Astrocyte of the spinal cord (primary cell): ENCODE data around the gene BLCAP.

Experiments
- DNase-seq: peaks from one replicate; pipeline ENCODE4 v3.0.0; 2011; ENCODE audit warnings: low read depth, low spot score
- H3K4me3 ChIP-seq: 2 replicates; pipeline ENCODE4 v1.5.1; 2011; ENCODE audit warnings: low read depth, mild to moderate bottlenecking, low read length, moderate library complexity
- in situ Hi-C: cut with HindIII; loops from 2 replicates; pipeline ENCODE4 v1.10.0; 2017; ENCODE audit warnings: low sequenced_read_pairs
- TF ChIP-seq, protein P1 (sequence below): IDR thresholded peaks from 2 replicates; pipeline ENCODE4 v1.5.1; 2012; ENCODE audit warnings: low read depth, mild to moderate bottlenecking, low read length, inconsistent platforms

Gene BLCAP

DNA sequence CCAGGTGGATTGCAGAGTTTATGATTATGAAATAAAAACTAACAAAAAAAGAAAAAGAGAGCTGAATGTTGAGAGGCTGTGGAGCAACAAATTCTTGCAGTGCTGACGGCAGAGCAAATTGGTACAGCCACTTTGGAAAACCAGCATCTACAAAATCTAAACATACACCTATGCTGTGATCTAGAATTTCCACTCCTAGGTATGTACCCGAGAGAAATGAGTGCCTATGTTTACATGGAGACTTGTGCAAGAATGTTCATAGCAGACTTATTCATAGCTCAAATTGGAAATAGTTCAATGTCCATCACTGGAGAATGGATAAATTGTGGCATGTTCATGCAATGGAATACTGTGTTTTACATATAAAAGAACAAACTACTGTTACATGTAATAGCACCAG is 3.0 kb upstream of the BLCAP start:
- in situ Hi-C loops = no loop called here
- H3K4me3 ChIP-seq = no peak overlapping the region
- TF ChIP-seq, protein P1, sequence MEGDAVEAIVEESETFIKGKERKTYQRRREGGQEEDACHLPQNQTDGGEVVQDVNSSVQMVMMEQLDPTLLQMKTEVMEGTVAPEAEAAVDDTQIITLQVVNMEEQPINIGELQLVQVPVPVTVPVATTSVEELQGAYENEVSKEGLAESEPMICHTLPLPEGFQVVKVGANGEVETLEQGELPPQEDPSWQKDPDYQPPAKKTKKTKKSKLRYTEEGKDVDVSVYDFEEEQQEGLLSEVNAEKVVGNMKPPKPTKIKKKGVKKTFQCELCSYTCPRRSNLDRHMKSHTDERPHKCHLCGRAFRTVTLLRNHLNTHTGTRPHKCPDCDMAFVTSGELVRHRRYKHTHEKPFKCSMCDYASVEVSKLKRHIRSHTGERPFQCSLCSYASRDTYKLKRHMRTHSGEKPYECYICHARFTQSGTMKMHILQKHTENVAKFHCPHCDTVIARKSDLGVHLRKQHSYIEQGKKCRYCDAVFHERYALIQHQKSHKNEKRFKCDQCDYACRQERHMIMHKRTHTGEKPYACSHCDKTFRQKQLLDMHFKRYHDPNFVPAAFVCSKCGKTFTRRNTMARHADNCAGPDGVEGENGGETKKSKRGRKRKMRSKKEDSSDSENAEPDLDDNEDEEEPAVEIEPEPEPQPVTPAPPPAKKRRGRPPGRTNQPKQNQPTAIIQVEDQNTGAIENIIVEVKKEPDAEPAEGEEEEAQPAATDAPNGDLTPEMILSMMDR = no peak
- no peak for DNase-seq

DNA sequence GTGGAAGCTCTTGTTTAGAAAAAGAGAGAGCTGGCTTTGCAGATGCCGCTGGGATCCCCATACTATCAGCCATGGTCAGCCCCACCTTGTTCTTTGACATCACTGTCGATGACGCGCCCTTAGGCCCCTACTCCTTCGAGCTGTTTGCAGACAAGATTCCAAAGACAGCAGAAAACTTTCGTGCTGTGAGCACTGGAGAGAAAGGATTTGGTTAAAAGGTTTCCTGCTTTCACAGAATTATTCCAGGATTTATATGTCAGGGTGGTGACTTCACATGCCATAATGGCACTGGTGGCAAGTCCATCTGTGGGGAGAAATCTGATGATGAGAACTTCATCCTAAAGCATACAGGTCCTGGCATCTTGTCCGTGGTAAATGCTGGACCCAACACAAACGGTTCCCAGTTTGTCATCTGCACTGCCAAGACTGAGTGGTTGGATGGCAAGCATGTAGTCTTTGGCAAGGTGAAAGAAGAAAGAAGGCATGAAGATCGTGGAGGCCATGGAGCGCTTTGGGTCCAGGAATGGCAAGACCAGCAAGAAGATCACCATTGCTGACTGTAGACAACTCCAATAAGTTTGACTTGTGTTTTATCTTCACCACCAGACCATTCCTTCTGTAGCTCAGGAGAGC is 2.4 kb upstream of the BLCAP start:
- H3K4me3 ChIP-seq = no peak overlapping the region
- in situ Hi-C loops = no loop called here
- TF ChIP-seq, protein P1 = no peak
- no peak for DNase-seq

DNA sequence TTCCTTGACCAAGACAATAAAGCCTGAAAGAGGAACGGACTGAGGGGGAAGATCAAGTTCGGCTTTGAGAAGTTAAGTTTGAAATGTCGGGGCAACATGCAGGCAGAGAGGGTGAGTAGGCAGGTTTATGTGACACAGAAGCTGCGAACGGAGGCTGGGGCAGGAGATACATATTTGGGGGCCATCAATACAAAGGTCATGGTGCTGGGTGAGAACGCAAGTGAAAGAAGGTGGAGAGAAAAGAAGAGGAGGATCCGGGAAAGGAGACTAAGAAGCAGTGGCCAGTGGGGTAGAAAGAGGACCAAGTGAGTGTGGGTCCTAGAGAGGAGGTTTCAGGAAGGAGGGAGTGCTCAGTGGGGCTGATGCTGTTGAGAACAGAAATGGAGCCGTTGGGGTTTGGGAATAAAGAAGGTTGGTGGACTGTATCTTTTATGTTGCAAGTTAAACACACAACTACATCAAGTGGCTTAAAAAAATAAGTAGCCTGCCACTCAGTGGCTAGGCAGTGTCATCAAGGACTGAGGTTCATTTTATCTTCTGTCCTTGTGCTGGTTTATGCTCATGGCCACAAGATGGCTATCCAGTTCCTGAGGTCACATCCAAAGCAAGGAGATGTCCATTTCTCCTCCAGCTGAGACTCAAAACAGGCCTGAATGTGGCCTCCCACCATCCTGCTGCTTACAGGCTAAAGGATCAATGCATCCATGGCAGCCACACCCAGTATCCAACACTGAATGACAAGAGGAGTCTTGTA is 1.7 kb upstream of the BLCAP start:
- TF ChIP-seq, protein P1 = no peak
- no peak overlapping the region for H3K4me3 ChIP-seq
- no peak for DNase-seq
- in situ Hi-C loops = no loop called here

DNA sequence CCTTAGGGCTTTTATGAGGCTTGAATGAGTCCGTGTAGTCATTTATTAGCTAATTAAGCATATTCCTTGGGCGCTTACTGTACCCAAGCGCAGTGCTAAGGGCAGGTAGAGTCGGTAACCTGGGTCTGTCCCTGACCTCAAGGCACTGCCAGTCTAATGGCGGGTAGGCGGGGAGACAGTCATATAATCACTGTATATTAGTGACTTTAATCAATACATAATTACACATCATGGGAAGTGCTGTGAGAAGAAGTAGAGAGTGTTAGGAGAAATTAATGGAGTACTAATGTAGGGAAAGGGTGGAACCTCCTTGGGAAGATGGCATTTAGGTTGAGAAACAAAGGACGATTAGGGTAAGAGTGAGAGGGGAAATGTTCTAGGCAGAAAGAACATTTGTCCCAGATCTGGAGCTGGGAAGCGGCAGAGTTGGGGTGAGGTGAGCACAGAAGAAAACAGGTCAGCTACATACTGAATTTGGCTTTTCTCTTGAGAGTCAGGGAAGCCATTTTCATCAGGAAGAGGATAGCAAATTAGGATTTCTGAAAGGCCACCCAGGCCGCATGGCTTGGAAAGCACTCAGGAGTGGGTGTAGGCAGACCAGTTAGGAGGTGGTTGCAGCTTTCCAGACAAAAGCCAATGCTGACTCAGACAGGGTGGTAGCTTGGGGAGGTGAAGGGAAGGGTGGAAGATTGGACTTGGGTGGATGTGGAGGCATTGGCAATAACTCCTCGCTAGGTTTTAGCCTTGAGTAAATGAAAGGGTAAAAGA is 954 bp upstream of the BLCAP start:
- TF ChIP-seq, protein P1 = no peak
- in situ Hi-C loops = no loop called here
- peak overlapping the region; percentile 79 for H3K4me3 ChIP-seq
- DNase-seq = no peak

DNA sequence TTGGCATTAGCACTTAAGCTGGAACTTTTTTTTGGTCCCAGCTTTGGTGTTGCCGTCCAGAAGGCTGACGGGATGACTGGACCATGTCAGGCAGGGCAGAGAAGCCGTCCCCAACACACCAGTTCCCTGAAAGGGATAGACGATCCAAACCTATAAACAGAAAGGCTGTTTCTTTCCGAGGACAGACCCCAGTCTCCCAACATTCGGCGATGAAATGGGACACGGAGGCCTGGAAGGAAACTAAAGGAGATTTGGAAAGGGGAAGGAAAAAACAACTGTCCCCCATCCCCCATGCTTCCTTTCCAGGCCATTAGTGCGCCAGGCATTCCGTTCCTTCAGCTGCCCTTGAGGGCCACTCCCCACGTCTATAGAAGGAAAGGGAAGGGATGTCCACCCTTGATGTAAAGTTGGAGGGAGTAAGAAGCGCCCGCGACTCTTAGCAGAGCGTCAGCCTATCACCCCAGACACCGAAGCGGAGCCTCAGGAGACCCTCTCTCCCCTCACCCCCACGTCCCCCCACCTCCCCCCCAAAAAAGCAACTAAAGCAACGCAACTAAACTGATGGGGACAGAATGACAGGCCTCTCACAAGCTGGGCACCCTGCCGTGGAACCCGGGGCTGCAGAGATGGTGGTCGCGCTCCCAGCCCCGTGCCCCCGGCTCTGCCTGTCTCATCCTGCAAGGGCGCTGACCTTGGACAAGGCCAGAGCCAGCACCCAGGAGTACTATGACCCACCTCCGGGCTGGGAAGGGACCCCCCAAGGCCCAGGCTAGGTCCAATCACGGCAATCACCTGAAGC is 638 bp downstream of the BLCAP start:
- H3K4me3 ChIP-seq = peak overlapping the region; percentile 79
- no peak for DNase-seq
- TF ChIP-seq, protein P1 = no peak
- in situ Hi-C loops = no loop called here

DNA sequence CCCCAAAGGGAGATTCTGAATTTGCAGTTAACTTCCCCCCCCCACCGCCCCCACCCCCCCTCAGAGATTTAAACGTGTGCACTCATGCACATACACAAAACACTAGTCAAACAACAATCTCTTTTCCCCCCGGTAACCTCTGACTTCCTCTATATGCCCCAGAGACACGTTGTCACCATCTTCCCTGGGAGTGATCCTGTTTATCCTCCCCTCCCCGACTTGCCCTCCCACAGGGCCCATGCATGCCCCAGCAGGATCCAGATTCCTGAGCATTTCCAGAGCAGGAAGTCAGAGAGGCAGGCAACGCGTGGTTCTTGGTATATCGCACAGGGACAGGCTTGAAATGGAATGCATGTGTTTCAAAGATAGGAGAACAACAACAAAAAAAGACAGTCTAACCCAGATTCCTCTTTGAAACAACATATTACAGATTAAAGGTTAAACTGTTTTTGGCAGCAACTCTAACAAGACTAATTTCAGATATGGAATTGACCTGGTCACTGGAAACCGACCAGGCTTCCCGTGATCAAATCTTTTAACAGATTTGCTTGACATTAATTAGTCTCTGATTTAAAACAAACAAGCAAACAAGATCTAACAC is 1.3 kb downstream of the BLCAP start:
- peak overlapping the region; percentile 79 for H3K4me3 ChIP-seq
- TF ChIP-seq, protein P1 = no peak
- DNase-seq = peak; percentile 53
- in situ Hi-C loops = no loop called here
